ENCODE data around the gene LYPLAL1.

Gene LYPLAL1

GRCh38 chr1:219220945-219221344 lies 47.3 kb downstream of the LYPLAL1 start:
- TF ChIP-seq, protein P1, sequence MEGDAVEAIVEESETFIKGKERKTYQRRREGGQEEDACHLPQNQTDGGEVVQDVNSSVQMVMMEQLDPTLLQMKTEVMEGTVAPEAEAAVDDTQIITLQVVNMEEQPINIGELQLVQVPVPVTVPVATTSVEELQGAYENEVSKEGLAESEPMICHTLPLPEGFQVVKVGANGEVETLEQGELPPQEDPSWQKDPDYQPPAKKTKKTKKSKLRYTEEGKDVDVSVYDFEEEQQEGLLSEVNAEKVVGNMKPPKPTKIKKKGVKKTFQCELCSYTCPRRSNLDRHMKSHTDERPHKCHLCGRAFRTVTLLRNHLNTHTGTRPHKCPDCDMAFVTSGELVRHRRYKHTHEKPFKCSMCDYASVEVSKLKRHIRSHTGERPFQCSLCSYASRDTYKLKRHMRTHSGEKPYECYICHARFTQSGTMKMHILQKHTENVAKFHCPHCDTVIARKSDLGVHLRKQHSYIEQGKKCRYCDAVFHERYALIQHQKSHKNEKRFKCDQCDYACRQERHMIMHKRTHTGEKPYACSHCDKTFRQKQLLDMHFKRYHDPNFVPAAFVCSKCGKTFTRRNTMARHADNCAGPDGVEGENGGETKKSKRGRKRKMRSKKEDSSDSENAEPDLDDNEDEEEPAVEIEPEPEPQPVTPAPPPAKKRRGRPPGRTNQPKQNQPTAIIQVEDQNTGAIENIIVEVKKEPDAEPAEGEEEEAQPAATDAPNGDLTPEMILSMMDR (IDR thresholded peaks at IDR 0.05; ENCODE audit: poor library complexity, severe bottlenecking) = no peak
- H3K4me3 ChIP-seq (ENCODE audit: severe bottlenecking) = no peak overlapping the region
- H3K9me3 ChIP-seq (ENCODE audit: severe bottlenecking) = no peaks in the 10 kb centered on the region
- H3K27ac ChIP-seq (ENCODE audit: poor library complexity, severe bottlenecking) = no peak overlapping the region
- DNase-seq (ENCODE audit: low spot score) = no peak
- ATAC-seq (ENCODE audit: low read depth) = no peak
- no peaks in the 10 kb centered on the region for H3K4me1 ChIP-seq (ENCODE audit: insufficient read depth, poor library complexity, severe bottlenecking)
- H3K27me3 ChIP-seq (ENCODE audit: insufficient read depth, poor library complexity, severe bottlenecking) = no peaks in the 10 kb centered on the region
- H3K36me3 ChIP-seq (ENCODE audit: low read depth) = no peaks in the 10 kb centered on the region

- Histone ChIP-seq H3K9me3 (ENCODE audit: severe bottlenecking) (no peaks in the 10 kb centered on the region), H3K27me3 (ENCODE audit: insufficient read depth, poor library complexity, severe bottlenecking) (no peaks in the 10 kb centered on the region), H3K27ac (ENCODE audit: poor library complexity, severe bottlenecking) (no peak overlapping the region), H3K36me3 (ENCODE audit: low read depth) (no peaks in the 10 kb centered on the region), H3K4me3 (ENCODE audit: severe bottlenecking) (no peak overlapping the region), H3K4me1 (ENCODE audit: insufficient read depth, poor library complexity, severe bottlenecking) (no peaks in the 10 kb centered on the region)
- TF ChIP-seq, protein P1 (IDR thresholded peaks at IDR 0.05; ENCODE audit: poor library complexity, severe bottlenecking) = no peak
- no peak for ATAC-seq (ENCODE audit: low read depth)
- no peak for DNase-seq (ENCODE audit: low spot score)
Measured at GRCh38 chr1:219223496-219223895, 49.8 kb downstream of the LYPLAL1 start.

- ATAC-seq (ENCODE audit: low read depth) = no peak
- Histone ChIP-seq H3K4me1 (ENCODE audit: insufficient read depth, poor library complexity, severe bottlenecking) (no peaks in the 10 kb centered on the region), H3K27me3 (ENCODE audit: insufficient read depth, poor library complexity, severe bottlenecking) (no peaks in the 10 kb centered on the region), H3K9me3 (ENCODE audit: severe bottlenecking) (no peaks in the 10 kb centered on the region), H3K27ac (ENCODE audit: poor library complexity, severe bottlenecking) (no peak overlapping the region), H3K36me3 (ENCODE audit: low read depth) (no peaks in the 10 kb centered on the region), H3K4me3 (ENCODE audit: severe bottlenecking) (no peak overlapping the region)
- DNase-seq (ENCODE audit: low spot score) = no peak
- TF ChIP-seq, protein P1 (IDR thresholded peaks at IDR 0.05; ENCODE audit: poor library complexity, severe bottlenecking) = no peak
Measured at GRCh38 chr1:219226196-219226595, 52.5 kb downstream of the LYPLAL1 start.

GRCh38 chr1:219227360-219228057 lies 53.8 kb downstream of the LYPLAL1 start:
- no peaks in the 10 kb centered on the region for H3K36me3 ChIP-seq (ENCODE audit: low read depth)
- H3K27ac ChIP-seq (ENCODE audit: poor library complexity, severe bottlenecking) = no peak overlapping the region
- TF ChIP-seq, protein P1 (IDR thresholded peaks at IDR 0.05; ENCODE audit: poor library complexity, severe bottlenecking) = no peak
- DNase-seq (ENCODE audit: low spot score) (no peak), ATAC-seq (ENCODE audit: low read depth) (no peak)
- H3K9me3 ChIP-seq (ENCODE audit: severe bottlenecking) = no peaks in the 10 kb centered on the region
- no peaks in the 10 kb centered on the region for H3K4me1 ChIP-seq (ENCODE audit: insufficient read depth, poor library complexity, severe bottlenecking)
- H3K27me3 ChIP-seq (ENCODE audit: insufficient read depth, poor library complexity, severe bottlenecking) = no peaks in the 10 kb centered on the region
- H3K4me3 ChIP-seq (ENCODE audit: severe bottlenecking) = no peak overlapping the region

GRCh38 chr1:219228058-219228419 lies 54.4 kb downstream of the LYPLAL1 start:
- Histone ChIP-seq H3K27ac (ENCODE audit: poor library complexity, severe bottlenecking) (no peak overlapping the region), H3K36me3 (ENCODE audit: low read depth) (no peaks in the 10 kb centered on the region), H3K4me1 (ENCODE audit: insufficient read depth, poor library complexity, severe bottlenecking) (no peaks in the 10 kb centered on the region), H3K27me3 (ENCODE audit: insufficient read depth, poor library complexity, severe bottlenecking) (no peaks in the 10 kb centered on the region), H3K4me3 (ENCODE audit: severe bottlenecking) (no peak overlapping the region), H3K9me3 (ENCODE audit: severe bottlenecking) (no peaks in the 10 kb centered on the region)
- no peak for DNase-seq (ENCODE audit: low spot score)
- no peak for ATAC-seq (ENCODE audit: low read depth)
- TF ChIP-seq, protein P1 (IDR thresholded peaks at IDR 0.05; ENCODE audit: poor library complexity, severe bottlenecking) = no peak

Data from RWPE2 (cell line).